HG02884 (cell line): ENCODE results near the gene PREX1.

Experiments used
- ATAC-seq: cut with Tn5 transposase; IDR thresholded peaks from one replicate; pipeline ENCODE4 v1.9.1; 2021; ENCODE audit warnings: mild to moderate bottlenecking, moderate library complexity; ENCODE audit not compliant: unreplicated experiment

PREX1 gene

GRCh38 chr20:48644286-48644828, 183.4 kb downstream of the PREX1 start:
- no peak for ATAC-seq

GRCh38 chr20:48642105-48642880, 185.5 kb downstream of the PREX1 start:
- no peak for ATAC-seq

- ATAC-seq, result no peak
Measured at GRCh38 chr20:48640871-48641270, 186.9 kb downstream of the PREX1 start.

DNA sequence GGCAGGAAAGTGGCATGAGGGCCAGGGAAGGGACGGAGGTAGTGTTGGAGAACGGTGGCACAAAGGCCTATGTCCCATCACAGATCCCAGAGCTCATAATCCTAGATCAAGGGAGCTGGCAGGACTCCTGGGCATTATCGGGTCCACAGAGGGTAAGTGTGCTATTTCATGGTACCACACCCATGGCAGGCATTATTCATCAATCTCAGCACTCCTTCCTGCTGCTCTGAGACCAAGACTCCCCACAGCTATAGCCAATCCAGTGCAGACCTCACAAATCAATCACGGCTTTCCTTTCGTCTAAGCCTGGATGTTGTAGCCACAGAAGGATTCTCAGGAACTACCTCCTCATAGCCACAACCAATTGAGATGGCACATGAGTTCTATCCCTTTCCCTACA, 187.9 kb downstream of the PREX1 start:
- no peak for ATAC-seq

DNA sequence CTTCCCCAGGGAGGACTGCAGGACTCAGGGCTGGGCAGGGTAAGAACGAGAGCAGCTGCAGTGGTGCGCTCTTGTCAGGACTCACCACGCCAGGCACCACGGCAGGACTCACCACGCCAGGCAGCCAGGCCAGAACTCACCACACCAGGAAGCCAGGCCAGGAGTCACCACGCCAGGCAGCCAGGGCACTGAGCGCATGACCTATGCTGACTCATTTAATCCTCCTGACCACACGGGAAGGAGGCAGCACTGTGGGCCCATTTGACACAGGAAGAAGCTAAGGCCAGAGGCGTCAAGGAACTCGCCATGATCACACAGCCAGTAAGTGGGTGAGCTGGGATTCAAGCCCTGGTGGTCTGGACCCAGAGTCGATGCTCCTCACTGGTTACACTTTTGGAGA, 189.3 kb downstream of the PREX1 start:
- no peak for ATAC-seq

GRCh38 chr20:48637461-48637860, 190.3 kb downstream of the PREX1 start:
- no peak for ATAC-seq

DNA sequence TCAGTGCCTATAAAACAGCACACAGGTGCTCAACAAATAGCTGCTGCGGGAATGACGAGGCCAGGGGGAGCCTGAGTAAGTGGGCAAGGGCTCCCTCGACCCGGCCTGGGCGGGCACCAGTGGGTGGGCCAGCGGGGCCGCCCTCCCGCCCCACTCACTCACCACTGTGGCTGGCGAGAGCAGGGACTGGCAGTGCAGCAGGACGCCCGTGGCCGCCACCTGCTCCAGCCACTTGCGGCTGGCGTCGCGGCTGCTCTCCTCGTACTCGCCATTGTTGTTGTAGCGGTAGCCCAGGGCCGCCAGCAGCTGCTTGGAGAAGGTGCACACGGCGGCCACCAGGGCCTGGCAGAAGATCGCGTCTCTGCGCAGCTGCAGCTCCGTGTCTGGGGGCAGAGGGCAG, 191.5 kb downstream of the PREX1 start:
- ATAC-seq, result no peak

DNA sequence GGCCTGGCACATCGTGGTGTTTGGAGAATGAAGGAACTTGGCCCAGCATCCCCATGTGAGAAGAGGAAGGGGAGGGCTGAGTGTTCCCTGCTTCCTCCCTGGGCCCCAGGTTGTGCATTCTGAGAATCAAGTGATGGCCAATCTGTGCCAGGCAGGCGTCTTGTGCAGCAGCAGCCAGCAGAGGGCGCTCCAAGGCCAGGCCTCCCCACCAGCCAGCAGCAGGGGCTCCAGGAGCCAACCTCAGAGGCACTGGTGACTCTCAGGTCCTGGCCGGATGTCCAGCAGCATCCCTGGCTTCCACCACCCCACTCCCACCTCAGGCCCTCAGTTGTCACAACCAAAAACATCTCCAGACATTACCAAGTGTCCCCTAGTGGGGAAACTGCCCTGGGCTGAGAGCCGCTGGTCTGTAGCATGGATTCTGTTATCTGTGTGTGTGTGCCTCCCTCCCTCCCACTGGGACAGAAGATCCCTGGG, 192.0 kb downstream of the PREX1 start:
- no peak for ATAC-seq

DNA sequence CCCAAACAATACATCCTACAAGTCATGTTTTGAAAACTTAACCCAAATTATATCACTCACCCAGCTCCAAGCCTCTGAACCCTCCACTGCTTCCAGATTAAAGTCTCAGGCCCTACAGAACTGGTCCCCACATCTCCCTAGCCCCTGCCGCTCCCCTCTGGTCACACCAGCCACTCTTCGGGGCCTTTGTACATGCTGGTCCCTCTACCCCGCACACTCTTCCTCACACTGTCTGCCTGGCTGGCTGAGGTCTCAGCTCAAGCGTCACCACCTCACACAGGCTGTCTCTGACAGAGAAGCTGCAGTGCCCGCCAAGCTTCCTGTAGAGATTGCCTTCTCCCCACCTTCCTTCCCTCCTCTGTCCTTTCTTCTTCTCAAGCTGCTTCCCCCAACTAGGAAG, 192.4 kb downstream of the PREX1 start:
- ATAC-seq, result no peak

GRCh38 chr20:48634641-48635040, 193.2 kb downstream of the PREX1 start:
- no peak for ATAC-seq

DNA sequence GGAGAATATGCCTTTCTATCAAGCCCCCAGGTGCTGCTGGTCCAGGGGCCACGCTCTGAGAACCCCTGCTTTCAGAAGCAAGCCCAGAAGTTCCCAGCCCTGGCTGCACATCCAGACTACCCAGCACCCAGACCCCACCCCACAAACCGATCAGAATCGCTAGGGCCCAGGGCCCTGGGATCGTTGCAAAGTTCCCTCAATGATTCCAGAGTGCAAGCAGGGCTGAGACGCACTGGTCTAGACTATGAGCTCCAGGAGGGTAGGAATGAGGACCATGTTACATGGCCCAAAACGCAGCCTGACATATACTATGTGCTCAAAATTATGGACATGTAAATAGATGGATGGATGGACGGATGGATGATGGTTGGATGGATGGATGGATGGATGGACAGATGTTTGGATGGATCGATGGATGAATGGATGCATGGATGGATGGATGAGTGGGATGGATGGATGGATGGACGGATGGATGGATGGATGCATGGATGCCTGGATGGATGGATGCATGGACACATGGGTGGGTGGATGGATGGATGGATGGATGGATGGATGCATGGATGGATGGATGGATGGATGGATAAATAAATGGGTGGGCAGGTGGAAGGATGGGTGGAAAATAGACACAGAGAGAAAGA, 194.1 kb downstream of the PREX1 start:
- ATAC-seq, result no peak

GRCh38 chr20:48632825-48633619, 194.8 kb downstream of the PREX1 start:
- no peak for ATAC-seq

- no peak for ATAC-seq
Measured at GRCh38 chr20:48632017-48632824, 195.6 kb downstream of the PREX1 start.

DNA sequence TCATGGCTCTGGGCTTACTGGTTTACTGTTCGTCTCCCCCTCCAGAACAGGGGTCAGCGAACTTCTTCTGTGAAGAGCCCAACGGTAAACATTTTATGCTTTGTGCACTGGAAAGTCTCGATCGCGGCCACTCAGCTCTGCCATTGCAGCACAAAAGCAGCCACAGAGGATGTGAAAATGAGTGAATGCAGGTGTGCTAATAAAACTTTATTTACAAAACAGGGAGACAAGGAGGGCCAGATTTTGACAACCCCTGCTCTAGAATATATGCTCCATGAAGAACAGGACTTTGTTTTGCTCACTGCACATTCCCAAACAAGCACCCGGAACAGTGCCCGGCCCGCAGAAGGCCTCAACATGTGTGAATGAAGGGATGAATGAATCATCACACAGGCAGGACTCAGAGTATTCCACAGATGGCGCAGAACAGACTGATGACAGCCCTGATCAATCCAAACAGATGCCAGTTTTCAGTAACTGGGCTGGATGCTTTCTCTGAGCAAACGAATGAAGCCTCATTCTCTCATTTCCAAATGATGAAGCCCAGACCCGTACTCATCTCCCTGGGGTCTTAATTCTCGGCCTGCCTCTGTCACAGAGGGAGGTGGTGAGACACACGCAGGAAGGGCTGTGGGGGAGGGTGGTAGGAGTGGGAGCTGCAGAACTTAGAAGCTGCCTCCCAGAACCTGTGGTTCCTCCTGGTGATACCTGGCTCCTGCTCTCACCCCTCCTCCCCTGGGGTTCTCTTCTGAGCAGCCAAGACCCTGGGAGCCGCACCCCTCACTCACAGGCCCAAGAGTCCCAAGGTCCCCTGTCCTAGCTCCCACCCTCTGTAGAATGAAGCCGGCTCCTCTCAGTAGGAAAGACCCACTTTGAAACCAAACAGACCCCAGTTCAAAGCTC, 196.4 kb downstream of the PREX1 start:
- no peak for ATAC-seq

- ATAC-seq, result no peak
Measured at GRCh38 chr20:48630342-48631075, 197.3 kb downstream of the PREX1 start.

- ATAC-seq, result no peak
Measured at GRCh38 chr20:48629960-48630315, 197.9 kb downstream of the PREX1 start.

DNA sequence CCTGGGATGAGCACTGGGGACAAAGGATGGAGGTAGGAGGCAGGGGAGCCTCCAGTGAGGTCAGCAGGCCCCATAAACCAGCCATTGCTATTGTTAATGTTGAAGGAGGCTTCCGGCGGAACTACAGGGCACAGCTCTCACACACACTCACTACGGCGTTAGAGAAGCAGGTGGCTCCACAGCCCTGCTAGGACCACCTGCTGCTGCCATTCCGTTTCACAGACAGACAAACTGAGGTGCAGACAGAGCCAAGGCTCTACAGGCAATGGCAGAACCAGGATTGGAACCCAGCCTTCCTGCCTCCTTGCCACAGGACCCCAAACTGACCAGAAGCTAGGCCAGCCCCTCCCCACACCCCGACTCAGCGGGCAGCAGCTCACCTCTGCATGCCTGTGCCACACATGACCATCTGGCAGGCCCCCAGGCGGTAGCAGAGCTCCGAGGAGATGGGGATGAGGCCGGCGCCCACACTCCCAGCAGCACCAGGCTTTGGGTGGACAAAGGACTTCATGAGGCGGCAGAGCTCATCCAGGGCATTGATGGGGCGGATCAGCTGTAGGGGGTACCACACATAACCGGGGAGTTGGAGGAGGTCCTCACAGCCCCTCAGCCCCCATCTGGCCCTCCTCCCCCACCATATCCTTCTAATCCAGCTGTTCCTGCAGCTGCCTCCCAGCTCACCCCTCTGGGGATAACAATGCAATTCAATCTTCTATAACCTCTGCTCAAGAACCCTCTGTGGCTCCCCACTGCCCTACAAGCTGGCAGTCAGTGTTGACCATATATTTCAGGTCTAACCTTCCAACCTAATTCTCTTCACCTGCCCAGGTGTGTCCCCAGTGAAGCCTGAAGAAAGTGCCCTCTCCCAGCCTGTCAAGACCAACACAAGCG, 198.5 kb downstream of the PREX1 start:
- no peak for ATAC-seq

DNA sequence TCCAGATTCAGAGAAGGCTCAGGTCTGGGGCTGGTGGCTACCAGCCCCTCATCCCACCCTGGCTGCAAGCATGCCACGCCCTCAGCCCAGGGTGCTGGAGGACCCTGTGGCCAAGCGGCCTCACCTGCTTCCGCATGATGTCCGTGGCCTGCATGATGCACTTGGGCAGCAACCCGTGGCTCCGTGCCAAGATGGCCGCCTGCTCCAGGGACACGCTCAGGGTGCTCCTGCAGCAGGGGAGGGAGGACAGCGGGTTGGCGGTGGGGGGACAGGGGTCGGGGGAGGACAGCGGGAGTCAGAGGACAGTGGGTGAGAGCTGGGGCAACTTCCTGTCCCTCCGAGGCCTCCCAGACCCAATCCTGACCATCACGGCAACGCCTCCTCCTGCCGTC, 200.1 kb downstream of the PREX1 start:
- no peak for ATAC-seq
